AG09319 (cell line): ENCODE measurements around the gene ADCY2.

Experiments used
- DNase-seq: peaks from one replicate; pipeline ENCODE4 v3.0.0-alpha.2; 2010; ENCODE audit warnings: low read depth; ENCODE audit errors: extremely low read depth
- TF ChIP-seq, protein P1 (sequence below): IDR thresholded peaks from 2 replicates; pipeline ENCODE4 v1.5.1; 2011; ENCODE audit warnings: low read depth, mild to moderate bottlenecking, inconsistent platforms, low read length, moderate library complexity

ADCY2 gene

DNA sequence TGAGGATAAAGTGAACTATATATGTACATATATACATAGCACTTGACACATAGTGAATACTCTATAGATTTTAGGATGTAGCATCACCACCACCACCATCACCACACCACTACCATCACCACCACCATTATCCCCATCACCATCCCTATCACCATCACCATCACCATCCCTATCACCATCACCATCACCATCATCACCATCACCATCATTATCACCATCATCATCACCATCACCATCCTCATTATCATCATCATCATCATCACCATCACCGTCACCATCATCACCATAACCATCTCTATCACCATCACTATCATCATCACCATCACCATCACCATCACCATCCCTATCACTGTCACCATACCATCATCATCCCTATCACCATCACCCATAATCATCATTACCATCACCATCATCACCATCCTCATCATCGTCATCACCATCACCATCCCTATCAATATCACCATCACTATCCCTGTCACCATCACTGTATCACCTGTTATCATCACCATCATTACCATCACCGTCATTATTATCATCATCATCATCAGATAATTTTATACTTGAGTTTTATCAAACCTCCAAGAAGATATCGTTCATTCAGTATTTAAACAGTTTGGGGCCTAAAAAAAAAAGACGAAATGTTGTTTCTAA lies 345.6 kb downstream of the ADCY2 start:
- TF ChIP-seq, protein P1, sequence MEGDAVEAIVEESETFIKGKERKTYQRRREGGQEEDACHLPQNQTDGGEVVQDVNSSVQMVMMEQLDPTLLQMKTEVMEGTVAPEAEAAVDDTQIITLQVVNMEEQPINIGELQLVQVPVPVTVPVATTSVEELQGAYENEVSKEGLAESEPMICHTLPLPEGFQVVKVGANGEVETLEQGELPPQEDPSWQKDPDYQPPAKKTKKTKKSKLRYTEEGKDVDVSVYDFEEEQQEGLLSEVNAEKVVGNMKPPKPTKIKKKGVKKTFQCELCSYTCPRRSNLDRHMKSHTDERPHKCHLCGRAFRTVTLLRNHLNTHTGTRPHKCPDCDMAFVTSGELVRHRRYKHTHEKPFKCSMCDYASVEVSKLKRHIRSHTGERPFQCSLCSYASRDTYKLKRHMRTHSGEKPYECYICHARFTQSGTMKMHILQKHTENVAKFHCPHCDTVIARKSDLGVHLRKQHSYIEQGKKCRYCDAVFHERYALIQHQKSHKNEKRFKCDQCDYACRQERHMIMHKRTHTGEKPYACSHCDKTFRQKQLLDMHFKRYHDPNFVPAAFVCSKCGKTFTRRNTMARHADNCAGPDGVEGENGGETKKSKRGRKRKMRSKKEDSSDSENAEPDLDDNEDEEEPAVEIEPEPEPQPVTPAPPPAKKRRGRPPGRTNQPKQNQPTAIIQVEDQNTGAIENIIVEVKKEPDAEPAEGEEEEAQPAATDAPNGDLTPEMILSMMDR, result no peak
- no peak for DNase-seq

DNA sequence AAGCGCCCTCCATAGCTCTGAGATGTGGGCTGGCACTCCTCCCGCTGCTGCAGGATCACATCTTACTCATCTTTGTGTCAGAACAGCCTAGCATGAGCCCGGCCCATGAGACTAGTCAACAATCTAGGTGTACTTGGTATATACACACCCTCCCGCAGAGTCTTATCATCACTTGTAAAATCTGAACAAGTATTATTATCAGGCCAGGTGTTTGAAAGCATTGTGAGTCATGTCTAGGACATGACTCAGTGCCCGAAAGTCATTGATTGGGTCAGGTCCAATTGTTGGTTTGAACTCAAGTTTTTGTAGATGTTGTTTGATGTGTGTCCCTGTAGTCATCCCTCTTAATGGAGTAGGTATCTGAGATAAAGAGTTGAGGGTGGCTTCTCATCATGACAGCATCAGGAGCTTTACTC lies 346.3 kb downstream of the ADCY2 start:
- no peak for DNase-seq
- TF ChIP-seq, protein P1, result no peak

DNA sequence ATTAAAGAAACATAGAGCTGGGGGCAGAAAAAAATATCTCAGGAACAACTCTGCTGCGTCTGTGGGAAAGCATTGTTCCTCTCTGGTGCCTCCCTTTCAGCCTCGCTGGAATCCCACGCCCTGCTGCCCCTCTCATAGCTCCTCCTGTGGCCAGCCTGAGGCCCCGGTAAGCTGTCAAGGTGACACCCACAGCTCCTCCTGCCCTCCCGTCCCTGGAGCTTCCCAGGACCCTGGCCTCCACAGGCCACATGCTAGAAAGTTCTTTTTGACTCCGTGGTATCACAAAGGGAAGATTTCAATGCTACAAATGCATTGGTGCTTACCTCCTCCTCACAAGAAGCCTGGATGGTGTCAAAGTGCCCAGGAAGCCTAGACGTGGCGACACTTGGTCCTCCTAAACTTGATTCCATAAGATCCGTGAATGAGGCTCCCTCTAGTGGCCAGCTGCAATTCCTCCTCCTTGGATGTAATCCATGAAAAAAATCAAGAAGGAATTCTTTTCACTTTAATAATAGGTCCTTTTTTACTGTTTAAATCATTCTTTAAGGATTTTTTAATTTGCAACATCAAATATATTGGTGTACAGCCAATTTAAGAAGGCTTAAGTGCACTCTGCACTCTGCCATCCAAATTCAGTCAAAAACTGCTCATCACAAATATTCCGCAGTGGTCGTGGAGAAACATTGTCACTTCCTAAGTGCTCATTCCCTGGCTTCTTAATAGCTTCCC lies 350.1 kb downstream of the ADCY2 start:
- peak; percentile 38 for DNase-seq
- TF ChIP-seq, protein P1, result peak; percentile 92

DNA sequence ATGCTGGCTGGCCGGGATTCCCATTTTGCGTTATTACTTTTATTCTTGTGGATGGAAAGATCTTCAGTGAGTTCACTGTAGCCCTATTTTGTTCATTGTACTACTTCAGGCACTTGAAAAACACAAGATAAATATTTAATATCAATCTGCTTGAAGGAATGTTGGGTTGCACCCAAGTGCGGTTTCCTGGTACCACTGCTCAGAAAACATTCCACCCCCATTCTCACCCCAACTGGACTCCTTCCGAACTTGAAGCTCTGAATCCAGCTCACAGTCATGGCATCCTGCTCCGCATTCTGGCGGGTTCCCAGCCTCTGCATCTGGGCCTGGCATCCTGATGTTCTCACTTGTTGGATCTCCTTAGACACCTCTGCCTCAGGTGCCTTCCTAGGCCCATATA lies 351.8 kb downstream of the ADCY2 start:
- no peak for DNase-seq
- TF ChIP-seq, protein P1, result no peak

DNA sequence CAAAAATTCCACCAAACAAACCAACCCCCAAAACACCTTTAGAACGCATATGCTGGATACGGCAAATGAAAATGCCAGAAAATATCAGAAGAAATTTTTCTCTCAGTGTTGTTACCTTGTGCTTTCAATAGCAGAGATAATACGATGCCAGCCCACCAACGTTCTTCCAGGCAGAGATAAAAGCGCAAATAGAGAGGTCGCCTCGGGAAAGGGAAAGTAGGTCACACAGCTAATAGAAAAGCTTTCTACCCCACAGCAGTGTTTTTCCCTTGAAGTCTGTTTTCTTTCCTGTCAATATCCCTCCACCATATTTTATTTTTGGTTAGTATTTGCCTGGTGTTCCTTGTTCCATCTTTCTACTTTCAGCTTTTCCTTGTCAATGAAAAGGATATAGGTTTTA lies 353.7 kb downstream of the ADCY2 start:
- no peak for DNase-seq
- TF ChIP-seq, protein P1, result no peak

DNA sequence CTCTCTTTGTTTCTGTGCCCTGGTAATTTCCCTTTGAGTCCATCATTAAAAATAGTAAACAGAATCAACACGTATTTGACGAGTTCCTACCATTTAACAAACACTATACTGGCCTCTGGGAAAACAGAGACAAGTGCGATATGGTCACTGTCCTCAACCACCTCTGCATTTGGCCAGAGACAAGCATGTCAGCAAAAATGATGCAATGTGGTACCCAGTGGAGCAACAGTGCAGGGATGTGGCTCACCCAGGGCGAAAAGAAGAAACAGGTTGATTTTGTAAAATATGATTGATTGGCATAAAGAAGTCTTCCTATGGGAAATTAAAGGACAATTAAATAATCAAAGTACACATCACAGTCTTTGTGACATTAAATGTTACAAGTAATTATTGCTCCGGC lies 355.9 kb downstream of the ADCY2 start:
- no peak for DNase-seq
- TF ChIP-seq, protein P1, result no peak

DNA sequence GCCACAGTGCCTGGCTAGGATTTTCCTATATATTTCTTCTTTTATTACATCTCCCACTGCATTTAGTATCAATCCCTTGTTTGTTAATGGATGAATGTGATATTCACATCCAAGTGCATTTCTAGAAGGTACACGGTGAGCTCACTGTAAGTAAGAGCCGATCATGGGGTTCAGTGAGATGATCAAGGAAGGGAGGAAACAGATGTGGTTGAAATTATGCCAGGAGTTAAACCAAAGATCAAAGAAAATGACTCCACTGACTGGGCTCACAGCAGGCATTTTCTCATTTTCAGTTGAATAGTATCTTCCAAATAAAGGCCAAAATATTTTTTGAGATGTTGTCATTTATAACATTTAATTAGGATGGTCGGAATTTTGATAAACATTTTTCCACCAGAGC lies 357.2 kb downstream of the ADCY2 start:
- TF ChIP-seq, protein P1, result no peak
- DNase-seq, result no peak
